Measurements from ENCODE around the gene INO80E.

The INO80E gene

DNA sequence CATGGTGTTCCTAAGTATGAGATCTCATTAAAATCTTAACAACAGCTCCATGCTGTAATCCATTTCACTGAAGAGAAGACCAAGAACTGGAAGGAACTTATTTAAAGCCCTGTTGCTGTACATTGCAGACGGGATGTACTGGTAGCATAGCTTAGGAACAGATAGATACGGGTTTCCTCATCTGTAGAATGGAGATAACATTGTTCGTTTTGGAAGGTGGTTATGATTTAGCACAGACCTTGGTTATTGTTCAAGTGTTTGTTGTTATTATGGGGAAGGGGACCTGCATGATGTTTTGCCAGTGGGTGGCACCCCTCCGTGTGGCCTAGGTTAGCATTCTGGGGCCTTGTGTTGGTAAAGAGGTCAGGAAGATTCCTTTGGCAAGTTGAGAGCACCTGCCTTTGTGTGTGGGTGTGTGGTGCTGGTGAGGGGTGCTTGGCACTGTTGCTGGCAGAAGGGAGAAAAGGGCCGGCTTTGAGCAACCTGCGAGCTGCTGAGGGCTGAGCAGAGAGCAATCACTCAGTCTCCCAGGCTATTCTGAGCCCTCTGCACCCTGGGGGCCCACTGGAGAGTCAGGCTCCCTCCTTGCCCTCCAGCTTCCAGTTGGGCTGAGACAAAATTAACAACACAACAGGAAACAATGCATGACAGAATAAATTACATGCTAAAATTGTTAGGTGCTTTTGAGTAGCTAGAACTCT is 20.1 kb upstream of the INO80E start:
- no peak for DNase-seq

GRCh38 chr16:29977063-29977825 is 18.8 kb upstream of the INO80E start:
- no peak for DNase-seq

- DNase-seq: no peak
Observed at GRCh38 chr16:29978081-29978480, 18.0 kb upstream of the INO80E start.

GRCh38 chr16:29978564-29979270 is 17.3 kb upstream of the INO80E start:
- DNase-seq: no peak

- no peak for DNase-seq
Observed at GRCh38 chr16:29982560-29983419, 13.3 kb upstream of the INO80E start.

DNA sequence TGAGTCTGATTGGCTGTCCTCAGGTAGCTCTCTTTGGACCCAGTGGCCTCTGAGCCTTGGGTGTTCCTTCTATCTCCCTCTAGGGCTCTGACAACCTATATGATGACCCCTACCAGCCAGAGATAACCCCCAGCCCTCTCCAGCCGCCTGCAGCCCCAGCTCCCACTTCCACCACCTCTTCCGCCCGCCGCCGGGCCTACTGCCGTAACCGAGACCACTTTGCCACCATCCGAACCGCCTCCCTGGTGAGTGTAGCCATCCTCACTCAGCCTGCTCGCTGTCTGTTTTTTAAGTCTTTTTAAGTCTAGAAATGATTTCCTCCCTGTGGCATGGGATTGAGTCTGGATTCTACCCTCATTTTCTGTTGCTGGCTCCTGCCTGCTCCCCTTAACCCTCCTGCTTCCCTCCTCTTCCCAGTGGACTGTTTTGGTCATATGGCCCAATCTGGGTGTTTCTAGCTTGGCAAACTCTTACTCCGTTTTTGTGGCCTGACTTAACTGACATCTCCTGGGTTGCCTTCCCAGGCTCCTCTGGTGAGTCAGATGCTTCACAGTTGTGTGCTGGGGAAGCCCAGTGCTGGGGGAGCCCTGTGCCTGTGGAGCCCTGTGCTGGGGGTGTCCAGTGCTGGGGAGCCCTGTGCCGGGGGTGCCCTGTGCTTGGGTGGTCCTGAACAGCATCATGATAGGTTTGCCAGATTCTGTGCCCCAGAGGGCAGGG is 12.5 kb upstream of the INO80E start:
- no peak for DNase-seq

DNA sequence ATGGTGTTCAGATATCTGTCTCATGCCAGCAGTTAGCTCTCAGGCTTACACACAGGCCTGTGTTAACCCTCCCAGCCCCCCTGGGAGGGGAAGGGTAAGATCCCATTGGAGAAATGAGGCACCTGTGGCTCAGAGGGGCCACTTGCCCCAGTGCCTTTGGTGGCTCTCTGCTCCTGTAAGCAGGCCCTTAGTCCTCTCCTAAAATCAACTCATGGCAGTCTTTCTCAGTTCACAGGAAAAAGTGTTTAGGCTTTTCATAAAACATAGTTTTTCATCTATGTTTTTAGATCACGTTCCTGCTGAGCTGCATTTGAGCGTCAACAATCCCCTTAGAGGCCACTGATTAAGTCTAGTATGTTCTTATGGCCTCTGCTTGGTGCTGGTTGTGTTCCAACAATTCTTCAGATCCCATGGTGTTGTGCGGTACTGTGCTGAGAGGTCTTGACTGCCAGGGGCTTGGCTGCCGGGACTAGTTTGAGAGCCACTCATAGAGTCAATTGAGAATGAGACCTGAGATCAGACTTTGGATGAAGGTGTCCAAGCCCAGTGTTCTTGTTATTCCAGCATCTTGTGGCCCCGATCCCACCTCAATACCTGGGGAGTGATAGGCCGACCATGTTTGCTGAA is 11.8 kb upstream of the INO80E start:
- DNase-seq: no peak

DNA sequence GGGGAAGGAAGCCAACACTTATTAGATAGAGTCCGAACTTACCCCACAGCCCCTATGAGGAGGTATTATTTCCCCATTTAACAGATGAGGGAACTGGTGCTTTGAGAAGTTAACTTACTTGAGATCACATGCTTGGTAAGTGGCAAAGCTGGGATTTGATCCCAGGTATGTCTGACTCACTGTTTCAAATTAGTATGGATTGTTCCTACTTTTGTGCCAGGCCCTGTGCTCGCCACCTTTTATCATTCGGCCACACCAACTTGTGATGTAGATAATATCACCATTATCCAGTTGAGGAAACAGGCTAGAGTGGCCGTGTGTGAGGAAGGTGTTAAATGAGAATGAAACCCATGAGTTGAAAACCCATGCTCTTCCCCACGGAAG is 11.3 kb upstream of the INO80E start:
- DNase-seq: no peak

DNA sequence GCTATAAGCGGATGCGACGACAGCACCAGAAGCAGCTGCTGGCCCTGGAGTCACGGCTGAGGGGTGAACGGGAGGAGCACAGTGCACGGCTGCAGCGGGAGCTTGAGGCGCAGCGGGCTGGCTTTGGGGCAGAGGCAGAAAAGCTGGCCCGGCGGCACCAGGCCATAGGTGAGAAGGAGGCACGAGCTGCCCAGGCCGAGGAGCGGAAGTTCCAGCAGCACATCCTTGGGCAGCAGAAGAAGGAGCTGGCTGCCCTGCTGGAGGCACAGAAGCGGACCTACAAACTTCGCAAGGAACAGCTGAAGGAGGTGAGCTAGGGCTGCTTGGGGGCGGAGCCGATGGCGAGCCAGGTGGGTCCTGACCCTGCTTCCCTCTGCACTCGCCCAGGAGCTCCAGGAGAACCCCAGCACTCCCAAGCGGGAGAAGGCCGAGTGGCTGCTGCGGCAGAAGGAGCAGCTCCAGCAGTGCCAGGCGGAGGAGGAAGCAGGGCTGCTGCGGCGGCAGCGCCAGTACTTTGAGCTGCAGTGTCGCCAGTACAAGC is 10.7 kb upstream of the INO80E start:
- no peak for DNase-seq

- DNase-seq: no peak
Observed at GRCh38 chr16:29986231-29986630, 9.8 kb upstream of the INO80E start.

- DNase-seq: no peak
Observed at GRCh38 chr16:29986931-29987330, 9.1 kb upstream of the INO80E start.

GRCh38 chr16:29987371-29988085 is 8.5 kb upstream of the INO80E start:
- DNase-seq: no peak

- DNase-seq: no peak
Observed at GRCh38 chr16:29988346-29989075, 7.5 kb upstream of the INO80E start.

DNA sequence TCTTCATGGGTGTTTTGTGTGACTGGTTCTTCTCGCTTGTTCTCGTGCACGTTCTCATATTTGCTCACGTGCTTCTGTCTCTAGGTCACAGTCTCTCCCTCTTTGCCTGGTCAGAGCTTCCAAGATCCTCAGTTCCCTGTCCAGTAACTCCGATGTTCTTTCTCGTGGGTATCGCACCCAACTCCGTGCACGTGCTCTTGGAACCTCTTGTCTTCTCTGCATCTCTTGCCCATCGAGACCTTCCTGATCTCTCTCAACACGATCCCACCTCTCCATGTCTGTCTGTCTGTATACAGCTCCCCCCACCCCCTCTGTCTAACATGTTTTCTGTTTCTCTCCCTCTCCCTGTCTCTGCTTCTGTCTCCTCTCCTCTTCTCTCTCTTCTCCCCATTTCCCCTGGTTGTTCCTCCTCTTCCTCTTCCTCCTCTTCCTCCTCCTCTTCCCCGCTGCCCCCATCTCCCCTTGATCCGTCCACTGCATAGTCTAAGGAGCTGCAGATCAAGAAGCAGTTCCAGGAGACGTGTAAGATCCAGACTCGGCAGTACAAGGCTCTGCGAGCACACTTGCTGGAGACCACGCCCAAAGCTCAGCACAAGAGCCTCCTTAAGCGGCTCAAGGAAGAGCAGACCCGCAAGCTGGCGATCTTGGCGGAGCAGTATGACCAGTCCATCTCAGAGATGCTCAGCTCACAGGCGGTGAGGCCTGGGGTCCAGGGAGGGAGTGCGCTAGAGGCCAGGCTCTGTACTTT is 6.8 kb upstream of the INO80E start:
- no peak for DNase-seq

DNA sequence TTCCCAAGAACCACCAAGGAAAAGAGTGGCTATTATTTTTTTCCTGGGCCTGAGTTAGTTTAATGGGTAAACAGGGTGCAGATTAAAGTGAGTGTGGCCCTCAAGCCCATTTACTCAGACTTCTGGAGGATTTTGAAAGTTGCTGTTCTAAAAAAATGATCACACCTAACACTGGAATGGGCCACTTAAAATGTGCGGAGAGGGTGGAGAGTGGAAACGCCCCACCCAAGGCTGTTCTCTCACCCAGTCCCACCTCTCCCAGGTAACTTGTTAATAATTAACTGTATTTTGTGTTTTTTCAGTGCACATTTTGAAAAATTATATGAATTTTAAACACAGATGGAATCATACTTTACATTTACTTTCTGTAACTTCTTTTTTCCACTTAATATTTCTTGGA is 6.0 kb upstream of the INO80E start:
- no peak for DNase-seq

DNA sequence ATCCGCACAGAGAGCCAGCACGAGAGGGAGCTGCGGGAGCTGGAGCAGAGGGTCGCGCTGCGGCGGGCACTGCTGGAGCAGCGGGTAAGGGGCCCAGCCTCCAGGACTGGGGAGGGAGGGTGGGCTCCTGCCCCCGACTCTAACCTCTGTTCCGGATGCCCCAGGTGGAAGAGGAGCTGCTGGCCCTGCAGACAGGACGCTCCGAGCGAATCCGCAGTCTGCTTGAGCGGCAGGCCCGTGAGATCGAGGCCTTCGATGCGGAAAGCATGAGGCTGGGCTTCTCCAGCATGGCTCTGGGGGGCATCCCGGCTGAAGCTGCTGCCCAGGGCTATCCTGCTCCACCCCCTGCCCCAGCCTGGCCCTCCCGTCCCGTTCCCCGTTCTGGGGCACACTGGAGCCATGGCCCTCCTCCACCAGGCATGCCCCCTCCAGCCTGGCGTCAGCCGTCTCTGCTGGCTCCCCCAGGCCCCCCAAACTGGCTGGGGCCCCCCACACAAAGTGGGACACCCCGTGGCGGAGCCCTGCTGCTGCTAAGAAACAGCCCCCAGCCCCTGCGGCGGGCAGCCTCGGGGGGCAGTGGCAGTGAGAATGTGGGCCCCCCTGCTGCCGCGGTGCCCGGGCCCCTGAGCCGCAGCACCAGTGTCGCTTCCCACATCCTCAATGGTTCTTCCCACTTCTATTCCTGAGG is 5.0 kb upstream of the INO80E start:
- no peak for DNase-seq

- DNase-seq: no peak
Observed at GRCh38 chr16:29991571-29991904, 4.5 kb upstream of the INO80E start.

GRCh38 chr16:29992344-29992967 is 3.6 kb upstream of the INO80E start:
- DNase-seq: no peak
